ENCODE results near the gene VANGL1.

DNA sequence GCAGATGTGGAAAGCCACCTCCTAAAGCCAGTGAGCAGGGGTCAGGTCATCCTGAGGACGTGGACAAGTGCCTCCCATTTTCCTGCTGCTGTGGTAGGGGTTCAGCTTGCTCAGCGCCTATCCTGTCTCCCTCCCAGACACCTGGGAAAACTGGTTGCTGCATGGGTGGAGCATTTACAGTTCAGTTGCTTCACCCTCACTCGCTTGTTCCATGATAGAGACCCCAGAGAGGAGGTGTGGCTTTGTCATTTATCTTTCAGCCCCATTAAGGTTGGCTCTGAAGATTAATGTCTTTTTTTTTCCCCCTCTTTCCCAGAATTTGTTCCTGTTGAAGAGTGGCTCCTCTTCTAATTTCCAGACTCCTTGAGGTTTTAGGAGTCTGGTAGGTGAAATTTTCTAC lies 9.2 kb downstream of the VANGL1 start:
- TF ChIP-seq, protein P1, sequence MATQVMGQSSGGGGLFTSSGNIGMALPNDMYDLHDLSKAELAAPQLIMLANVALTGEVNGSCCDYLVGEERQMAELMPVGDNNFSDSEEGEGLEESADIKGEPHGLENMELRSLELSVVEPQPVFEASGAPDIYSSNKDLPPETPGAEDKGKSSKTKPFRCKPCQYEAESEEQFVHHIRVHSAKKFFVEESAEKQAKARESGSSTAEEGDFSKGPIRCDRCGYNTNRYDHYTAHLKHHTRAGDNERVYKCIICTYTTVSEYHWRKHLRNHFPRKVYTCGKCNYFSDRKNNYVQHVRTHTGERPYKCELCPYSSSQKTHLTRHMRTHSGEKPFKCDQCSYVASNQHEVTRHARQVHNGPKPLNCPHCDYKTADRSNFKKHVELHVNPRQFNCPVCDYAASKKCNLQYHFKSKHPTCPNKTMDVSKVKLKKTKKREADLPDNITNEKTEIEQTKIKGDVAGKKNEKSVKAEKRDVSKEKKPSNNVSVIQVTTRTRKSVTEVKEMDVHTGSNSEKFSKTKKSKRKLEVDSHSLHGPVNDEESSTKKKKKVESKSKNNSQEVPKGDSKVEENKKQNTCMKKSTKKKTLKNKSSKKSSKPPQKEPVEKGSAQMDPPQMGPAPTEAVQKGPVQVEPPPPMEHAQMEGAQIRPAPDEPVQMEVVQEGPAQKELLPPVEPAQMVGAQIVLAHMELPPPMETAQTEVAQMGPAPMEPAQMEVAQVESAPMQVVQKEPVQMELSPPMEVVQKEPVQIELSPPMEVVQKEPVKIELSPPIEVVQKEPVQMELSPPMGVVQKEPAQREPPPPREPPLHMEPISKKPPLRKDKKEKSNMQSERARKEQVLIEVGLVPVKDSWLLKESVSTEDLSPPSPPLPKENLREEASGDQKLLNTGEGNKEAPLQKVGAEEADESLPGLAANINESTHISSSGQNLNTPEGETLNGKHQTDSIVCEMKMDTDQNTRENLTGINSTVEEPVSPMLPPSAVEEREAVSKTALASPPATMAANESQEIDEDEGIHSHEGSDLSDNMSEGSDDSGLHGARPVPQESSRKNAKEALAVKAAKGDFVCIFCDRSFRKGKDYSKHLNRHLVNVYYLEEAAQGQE (IDR thresholded peaks at IDR 0.05): no peak
- TF ChIP-seq TAF1 (conservative IDR thresholded peaks at IDR 0.05) (no peak), EGR1 (IDR thresholded peaks at IDR 0.05; ENCODE audit: low read depth in 2 of 2) (no peak), FOXA1 (IDR thresholded peaks at IDR 0.05) (no peak), RAD21 (IDR thresholded peaks at IDR 0.05) (no peak), SP1 (IDR thresholded peaks at IDR 0.05) (no peak), GABPA (IDR thresholded peaks at IDR 0.05 in 1 of 2, conservative IDR thresholded peaks at IDR 0.05 in 1 of 2) (no peak)
- TF ChIP-seq, protein P2, sequence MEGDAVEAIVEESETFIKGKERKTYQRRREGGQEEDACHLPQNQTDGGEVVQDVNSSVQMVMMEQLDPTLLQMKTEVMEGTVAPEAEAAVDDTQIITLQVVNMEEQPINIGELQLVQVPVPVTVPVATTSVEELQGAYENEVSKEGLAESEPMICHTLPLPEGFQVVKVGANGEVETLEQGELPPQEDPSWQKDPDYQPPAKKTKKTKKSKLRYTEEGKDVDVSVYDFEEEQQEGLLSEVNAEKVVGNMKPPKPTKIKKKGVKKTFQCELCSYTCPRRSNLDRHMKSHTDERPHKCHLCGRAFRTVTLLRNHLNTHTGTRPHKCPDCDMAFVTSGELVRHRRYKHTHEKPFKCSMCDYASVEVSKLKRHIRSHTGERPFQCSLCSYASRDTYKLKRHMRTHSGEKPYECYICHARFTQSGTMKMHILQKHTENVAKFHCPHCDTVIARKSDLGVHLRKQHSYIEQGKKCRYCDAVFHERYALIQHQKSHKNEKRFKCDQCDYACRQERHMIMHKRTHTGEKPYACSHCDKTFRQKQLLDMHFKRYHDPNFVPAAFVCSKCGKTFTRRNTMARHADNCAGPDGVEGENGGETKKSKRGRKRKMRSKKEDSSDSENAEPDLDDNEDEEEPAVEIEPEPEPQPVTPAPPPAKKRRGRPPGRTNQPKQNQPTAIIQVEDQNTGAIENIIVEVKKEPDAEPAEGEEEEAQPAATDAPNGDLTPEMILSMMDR (IDR thresholded peaks at IDR 0.05; ENCODE audit: low read depth, low read length, missing input control): no peak
- TF ChIP-seq, protein P3, sequence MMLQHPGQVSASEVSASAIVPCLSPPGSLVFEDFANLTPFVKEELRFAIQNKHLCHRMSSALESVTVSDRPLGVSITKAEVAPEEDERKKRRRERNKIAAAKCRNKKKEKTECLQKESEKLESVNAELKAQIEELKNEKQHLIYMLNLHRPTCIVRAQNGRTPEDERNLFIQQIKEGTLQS (IDR thresholded peaks at IDR 0.05): no peak
- TF ChIP-seq, protein P4, sequence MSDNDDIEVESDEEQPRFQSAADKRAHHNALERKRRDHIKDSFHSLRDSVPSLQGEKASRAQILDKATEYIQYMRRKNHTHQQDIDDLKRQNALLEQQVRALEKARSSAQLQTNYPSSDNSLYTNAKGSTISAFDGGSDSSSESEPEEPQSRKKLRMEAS (IDR thresholded peaks at IDR 0.05): no peak

Data from liver (tissue), 3 donors.